Cardiac muscle cell (in vitro differentiated cells and primary cell): ENCODE results near the gene IER5. TPM values are rescaled to one million over a fixed set of nuclear protein-coding genes. Genes with fewer than 3 reads are reported as not detected.

Source experiments
- DNase-seq, 2 donors: peaks; one replicate each; pipeline versions ENCODE4 v3.0.0 to v3.0.0-alpha.2; 2010 to 2017; ENCODE audit warnings: low read depth in 1 of 2, low spot score in 1 of 2
- H3K27ac ChIP-seq: fragments of 200-600 bp; sonication (generic); 2 replicates; pipeline ENCODE4 v1.5.1; 2016
- H3K27me3 ChIP-seq: fragments of 200-600 bp; sonication (generic); 2 replicates; pipeline ENCODE4 v1.6.0; 2016; ENCODE audit warnings: control low read depth
- H3K36me3 ChIP-seq: fragments of 200-600 bp; sonication (generic); 2 replicates; pipeline ENCODE4 v1.5.1; 2016; ENCODE audit warnings: control low read depth
- H3K4me1 ChIP-seq: fragments of 200-600 bp; sonication (generic); 2 replicates; pipeline ENCODE4 v1.8.1; 2017; ENCODE audit warnings: low read depth, mild to moderate bottlenecking, mixed run types
- H3K4me3 ChIP-seq: fragments of 200-600 bp; sonication (generic); 2 replicates; pipeline ENCODE4 v1.5.1; 2016; ENCODE audit warnings: mild to moderate bottlenecking
- H3K9me3 ChIP-seq: fragments of 200-600 bp; sonication (generic); 2 replicates; pipeline ENCODE4 v1.5.1; 2017; ENCODE audit warnings: low read depth, mild to moderate bottlenecking, control low read depth
- polyA plus RNA-seq: library from polyadenylated mRNA; unstranded; fragments of >200 nt; fragmentation: Nextera tagmentation; extraction: Ambion mirVana; gene quantifications from 2 replicates; pipeline ENCODE4 v1.2.1, GENCODE V29; 2016
- total RNA-seq: library from RNA; depleted of rRNA; stranded (reverse); fragments of >200 nt; gene quantifications from 2 replicates; pipeline ENCODE4 v1.2.3, GENCODE V29; 2016
- TF ChIP-seq, protein P1 (sequence below): IDR thresholded peaks from 2 replicates; pipeline ENCODE4 v1.5.1; 2012; ENCODE audit warnings: low read depth, mild to moderate bottlenecking, low read length

IER5 gene
- total and polyA plus RNA-seq, 2 experiments from 2014 or later = 7.8 to 15.2 TPM

DNA sequence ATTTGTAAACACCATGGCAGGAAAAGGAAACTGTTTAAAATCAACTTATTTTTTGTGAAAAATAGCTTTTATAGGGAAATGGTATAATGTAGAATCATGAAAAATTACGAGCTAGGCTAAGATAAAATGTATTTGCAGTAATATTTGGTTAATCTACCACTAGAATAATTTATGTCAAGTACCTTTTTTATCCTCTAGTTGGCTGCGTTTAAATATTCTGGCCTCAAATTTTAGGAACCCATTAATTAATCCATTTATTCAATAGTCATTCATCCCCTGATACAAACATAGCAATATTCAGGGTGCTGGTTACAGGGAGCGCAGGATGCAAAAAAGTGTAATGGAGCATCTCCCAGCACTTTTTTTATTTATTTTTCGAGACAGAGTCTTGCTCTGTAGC lies 8.6 kb upstream of the IER5 start:
- TF ChIP-seq, protein P1, sequence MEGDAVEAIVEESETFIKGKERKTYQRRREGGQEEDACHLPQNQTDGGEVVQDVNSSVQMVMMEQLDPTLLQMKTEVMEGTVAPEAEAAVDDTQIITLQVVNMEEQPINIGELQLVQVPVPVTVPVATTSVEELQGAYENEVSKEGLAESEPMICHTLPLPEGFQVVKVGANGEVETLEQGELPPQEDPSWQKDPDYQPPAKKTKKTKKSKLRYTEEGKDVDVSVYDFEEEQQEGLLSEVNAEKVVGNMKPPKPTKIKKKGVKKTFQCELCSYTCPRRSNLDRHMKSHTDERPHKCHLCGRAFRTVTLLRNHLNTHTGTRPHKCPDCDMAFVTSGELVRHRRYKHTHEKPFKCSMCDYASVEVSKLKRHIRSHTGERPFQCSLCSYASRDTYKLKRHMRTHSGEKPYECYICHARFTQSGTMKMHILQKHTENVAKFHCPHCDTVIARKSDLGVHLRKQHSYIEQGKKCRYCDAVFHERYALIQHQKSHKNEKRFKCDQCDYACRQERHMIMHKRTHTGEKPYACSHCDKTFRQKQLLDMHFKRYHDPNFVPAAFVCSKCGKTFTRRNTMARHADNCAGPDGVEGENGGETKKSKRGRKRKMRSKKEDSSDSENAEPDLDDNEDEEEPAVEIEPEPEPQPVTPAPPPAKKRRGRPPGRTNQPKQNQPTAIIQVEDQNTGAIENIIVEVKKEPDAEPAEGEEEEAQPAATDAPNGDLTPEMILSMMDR = no peak
- Histone ChIP-seq H3K4me1 (peaks cover 17% of the 10 kb centered on the region), H3K27me3 (no peaks in the 10 kb centered on the region), H3K27ac (no peak overlapping the region), H3K9me3 (no peaks in the 10 kb centered on the region), H3K4me3 (no peak overlapping the region), H3K36me3 (no peaks in the 10 kb centered on the region)
- DNase-seq = no peak

DNA sequence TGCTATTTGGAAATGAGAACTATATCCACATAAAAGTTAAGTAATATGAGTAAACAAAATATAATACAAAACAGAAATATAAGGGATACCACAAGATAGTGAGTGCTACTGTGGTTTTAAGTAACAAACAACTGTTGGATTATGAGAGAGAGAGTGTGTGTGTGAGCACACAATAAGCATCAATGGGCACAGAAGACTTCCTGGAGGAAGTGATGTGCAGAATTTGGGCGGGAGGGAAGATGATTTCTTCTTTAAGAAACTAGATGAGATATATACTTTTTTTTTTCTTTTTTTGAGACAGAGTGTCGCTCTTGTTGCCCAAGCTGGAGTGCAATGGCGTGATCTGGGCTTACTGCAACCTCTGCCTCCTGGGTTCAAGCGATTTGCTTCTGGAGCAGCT lies 7.9 kb upstream of the IER5 start:
- no peak for DNase-seq
- Histone ChIP-seq H3K27me3 (peaks cover 3% of the 10 kb centered on the region), H3K9me3 (no peaks in the 10 kb centered on the region), H3K27ac (no peak overlapping the region), H3K36me3 (no peaks in the 10 kb centered on the region), H3K4me3 (no peak overlapping the region), H3K4me1 (peaks cover 17% of the 10 kb centered on the region)
- TF ChIP-seq, protein P1 = no peak

DNA sequence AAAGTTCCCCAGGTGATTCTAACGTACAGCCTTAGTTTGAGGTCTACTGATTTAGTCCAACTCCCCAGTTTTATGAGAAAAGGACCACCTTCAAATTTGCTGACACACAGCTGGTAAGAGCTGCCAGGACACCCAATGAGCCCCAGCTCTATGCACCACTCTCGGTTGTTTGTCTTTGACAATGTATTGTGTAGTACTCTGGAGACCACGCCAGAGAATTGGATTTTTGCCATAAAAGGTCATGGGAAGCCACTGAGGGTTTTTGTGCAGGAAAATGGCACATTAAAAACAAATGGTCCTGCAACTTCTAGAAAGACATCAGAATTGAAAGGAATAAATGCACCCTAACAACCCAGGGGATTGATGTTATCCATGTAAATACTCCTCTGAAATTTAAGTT lies 7.1 kb upstream of the IER5 start:
- DNase-seq = no peak
- H3K27ac ChIP-seq = no peak overlapping the region
- peaks cover 17% of the 10 kb centered on the region for H3K4me1 ChIP-seq
- TF ChIP-seq, protein P1 = no peak
- no peak overlapping the region for H3K4me3 ChIP-seq
- peaks cover 8% of the 10 kb centered on the region for H3K27me3 ChIP-seq
- H3K36me3 ChIP-seq = no peaks in the 10 kb centered on the region
- no peaks in the 10 kb centered on the region for H3K9me3 ChIP-seq

DNA sequence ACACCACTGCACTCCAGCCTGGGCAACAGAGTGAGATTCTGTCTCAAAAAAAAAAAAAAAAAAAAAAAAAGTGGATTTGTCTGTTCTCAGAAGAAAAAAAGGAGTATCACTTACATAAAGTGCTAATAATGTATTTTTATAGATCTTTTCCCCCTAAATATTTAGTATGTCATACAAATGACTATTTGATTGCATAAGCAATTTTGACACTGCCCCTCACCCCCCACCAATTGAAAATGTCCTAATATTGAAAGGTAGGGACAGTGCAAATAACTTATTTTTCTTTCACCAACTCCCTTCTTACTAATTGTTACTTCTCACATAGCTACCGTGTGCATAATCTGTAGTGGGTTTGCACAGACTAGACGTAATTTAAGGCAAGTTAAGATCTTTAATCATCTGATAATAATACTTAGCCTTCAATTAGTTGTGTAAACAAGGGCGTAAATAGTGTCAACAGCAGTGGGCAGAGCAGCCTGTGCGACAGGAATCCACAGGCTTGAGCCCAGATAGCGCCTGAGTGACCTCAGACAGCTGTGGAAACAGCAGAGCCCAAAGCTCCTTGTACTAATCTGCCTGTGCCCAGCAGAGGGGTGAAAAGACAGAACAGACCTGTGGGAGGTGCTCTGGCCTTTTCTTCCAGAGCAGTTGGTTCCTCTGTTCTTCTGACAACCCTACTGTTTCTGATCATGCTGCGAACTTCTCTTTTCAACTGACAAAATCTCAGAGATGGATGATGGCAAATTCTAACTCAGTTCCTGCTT lies 4.5 kb upstream of the IER5 start:
- Histone ChIP-seq H3K4me1 (no peaks in the 10 kb centered on the region), H3K9me3 (no peaks in the 10 kb centered on the region), H3K27ac (no peak overlapping the region), H3K4me3 (no peak overlapping the region), H3K36me3 (no peaks in the 10 kb centered on the region), H3K27me3 (peaks cover 24% of the 10 kb centered on the region)
- TF ChIP-seq, protein P1 = peak; percentile 61
- peak; percentile 57 to 77 for DNase-seq

DNA sequence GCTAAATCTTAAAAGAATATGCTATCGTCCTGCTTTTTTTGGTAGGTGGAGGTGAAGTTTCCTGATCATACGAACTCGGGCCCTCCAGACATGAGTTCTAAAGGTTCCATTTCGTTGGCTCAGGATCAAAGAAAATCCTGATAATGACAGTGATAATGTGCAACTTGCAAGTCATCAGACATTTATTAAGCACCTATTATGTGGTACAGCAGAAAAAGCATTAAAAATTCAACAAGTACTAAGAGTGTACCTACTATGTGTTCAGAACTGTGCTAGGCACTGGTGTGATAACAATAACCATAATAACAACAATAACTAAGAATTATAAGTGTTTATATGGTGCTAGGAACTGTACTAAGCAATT lies 3.9 kb upstream of the IER5 start:
- TF ChIP-seq, protein P1 = no peak
- H3K9me3 ChIP-seq = no peaks in the 10 kb centered on the region
- no peaks in the 10 kb centered on the region for H3K36me3 ChIP-seq
- DNase-seq = no peak
- H3K27me3 ChIP-seq = peaks cover 24% of the 10 kb centered on the region
- H3K4me3 ChIP-seq = no peak overlapping the region
- no peak overlapping the region for H3K27ac ChIP-seq
- no peaks in the 10 kb centered on the region for H3K4me1 ChIP-seq

DNA sequence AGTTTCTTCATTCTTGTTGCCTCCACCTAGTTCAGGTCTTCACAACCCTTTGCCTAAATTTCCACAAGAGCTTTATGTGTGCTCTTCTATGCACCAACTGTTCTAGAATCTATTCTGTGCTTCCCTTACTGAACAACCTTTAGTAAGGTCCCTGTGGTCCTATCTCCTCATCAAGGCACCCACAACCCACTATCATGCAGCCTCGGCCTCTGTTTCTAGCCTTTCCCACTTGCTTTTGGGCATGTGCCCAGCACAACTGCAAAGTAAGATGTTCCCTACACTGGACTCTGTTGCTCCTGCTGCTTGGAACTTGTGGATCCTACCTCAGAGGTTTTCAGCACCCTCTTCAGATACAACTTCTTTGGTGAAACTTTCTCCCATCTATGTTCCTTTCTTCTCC lies 2.4 kb upstream of the IER5 start:
- H3K4me1 ChIP-seq = peaks cover 5% of the 10 kb centered on the region
- TF ChIP-seq, protein P1 = no peak
- peaks cover 24% of the 10 kb centered on the region for H3K27me3 ChIP-seq
- no peak overlapping the region for H3K4me3 ChIP-seq
- no peak for DNase-seq
- no peaks in the 10 kb centered on the region for H3K9me3 ChIP-seq
- H3K27ac ChIP-seq = no peak overlapping the region
- no peaks in the 10 kb centered on the region for H3K36me3 ChIP-seq
